ENCODE results near the gene ANTXR2. TPM values are rescaled to one million over a fixed set of nuclear protein-coding genes. Genes with fewer than 3 reads are reported as not detected.

ANTXR2 gene
- total and polyA plus RNA-seq, 11 donors, result 7.0 to 76.7 (median 46.6) TPM

DNA sequence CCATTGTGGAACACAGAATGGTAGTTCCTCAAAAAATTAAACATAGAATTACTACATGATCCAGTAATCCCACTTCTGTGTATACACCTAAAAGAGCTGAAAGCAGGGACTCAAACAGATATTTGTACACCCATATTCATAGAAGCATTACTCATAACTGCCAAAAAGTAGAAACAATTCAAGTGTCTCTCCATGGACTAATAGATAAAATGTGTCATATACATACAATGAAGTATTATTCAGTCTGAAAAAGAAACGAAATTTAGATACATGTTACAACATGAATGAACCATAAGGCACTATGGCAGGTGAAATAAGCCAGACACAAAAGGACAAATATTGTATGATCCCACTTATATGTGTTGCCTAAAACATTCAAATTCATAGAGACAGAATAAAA, 145.1 kb downstream of the ANTXR2 start:
- Histone ChIP-seq H3K9me3 (no peaks in the 10 kb centered on the region), H3K27me3 (no peaks in the 10 kb centered on the region), H3K36me3 (no peaks in the 10 kb centered on the region), H3K4me3 (no peak overlapping the region), H3K4me1 (peaks cover 0 to 14% (median 3%) of the 10 kb centered on the region in 12 donors), H3K27ac (no peak overlapping the region)
- WGBS, 4 donors, result 51 to 73% (median 65%) methylated on average over 1 of the region's 1 CpG
- ATAC-seq, result no peak
- no peak for DNase-seq
- TF ChIP-seq CTCF (IDR thresholded peaks at IDR 0.05) (no peak), POLR2A (IDR thresholded peaks at IDR 0.05) (no peak)
- intact Hi-C loops (cut with DNase I), result loop anchor here in 2 of 10 donors (10.0 kb wide), 2 partner anchors 147 to 257 kb away; partner anchors contain the start of gene ANTXR2 (in 1 of the 2)

DNA sequence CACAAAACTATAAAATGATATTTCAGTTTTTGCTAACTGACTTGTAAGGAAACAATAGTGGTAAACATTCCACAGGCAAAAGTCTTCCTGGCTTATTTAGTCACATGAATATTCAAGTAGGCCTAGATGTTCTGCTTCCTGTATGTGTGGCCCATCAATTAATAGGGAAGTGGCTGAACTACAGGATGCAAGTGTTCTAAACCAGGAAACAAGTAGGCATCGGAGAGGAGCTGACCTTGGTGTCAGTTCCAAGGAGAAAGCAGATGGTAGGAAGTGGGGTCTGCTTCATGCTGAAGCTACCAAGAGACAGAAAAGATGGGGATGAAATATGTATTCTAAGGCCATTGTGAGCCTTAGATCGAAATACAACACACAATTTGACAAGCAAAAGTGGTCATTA, 149.7 kb downstream of the ANTXR2 start:
- Histone ChIP-seq H3K27me3 (no peaks in the 10 kb centered on the region), H3K9me3 (no peaks in the 10 kb centered on the region), H3K27ac (no peak overlapping the region), H3K4me1 (no peaks in the 10 kb centered on the region), H3K4me3 (no peak overlapping the region), H3K36me3 (no peaks in the 10 kb centered on the region)
- ATAC-seq (no peak), DNase-seq (no peak)
- intact Hi-C loops (cut with DNase I), result loop anchor here in 2 of 10 donors (2.0 to 10.0 kb wide), 3 partner anchors 30 to 262 kb away; partner anchors contain the start of gene ANTXR2 (in 1 of the 2)
- WGBS, 4 donors, result 57 to 63% (median 60%) methylated on average over 2 of the region's 2 CpGs
- TF ChIP-seq CTCF (IDR thresholded peaks at IDR 0.05) (no peak), POLR2A (IDR thresholded peaks at IDR 0.05) (no peak)

DNA sequence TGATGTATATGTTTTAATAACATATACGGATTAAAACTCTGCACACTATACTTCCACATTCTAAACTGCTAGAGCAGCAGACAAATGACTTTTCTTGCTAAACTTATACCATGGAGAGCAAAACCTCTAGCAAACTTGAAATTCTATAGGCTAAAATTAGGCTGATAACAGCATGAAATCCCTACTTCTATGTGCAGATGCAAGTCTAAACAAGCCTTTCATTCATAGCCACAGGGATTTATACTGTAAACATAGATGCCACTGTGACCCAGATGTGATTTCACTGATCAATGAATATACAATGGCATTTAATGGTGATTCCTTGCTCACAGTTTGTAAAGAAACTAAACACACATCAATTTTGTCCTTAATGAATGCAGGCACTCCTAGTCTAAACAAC, 151.0 kb downstream of the ANTXR2 start:
- DNase-seq, result no peak
- whole genome bisulfite sequencing, 4 donors, result 95 to 100% (median 97%) methylated on average over 1 of the region's 1 CpG
- intact Hi-C loops (cut with DNase I), result loop anchor here in 2 of 10 donors (2.0 to 10.0 kb wide), 3 partner anchors 31 to 263 kb away; partner anchors contain the start of gene ANTXR2 (in 1 of the 2)
- H3K36me3 ChIP-seq, result no peaks in the 10 kb centered on the region
- H3K27ac ChIP-seq, result no peak overlapping the region
- ATAC-seq, result no peak
- no peaks in the 10 kb centered on the region for H3K9me3 ChIP-seq
- TF ChIP-seq CTCF (IDR thresholded peaks at IDR 0.05) (no peak), POLR2A (IDR thresholded peaks at IDR 0.05) (no peak)
- H3K4me3 ChIP-seq, result no peak overlapping the region
- no peaks in the 10 kb centered on the region for H3K4me1 ChIP-seq
- no peaks in the 10 kb centered on the region for H3K27me3 ChIP-seq

DNA sequence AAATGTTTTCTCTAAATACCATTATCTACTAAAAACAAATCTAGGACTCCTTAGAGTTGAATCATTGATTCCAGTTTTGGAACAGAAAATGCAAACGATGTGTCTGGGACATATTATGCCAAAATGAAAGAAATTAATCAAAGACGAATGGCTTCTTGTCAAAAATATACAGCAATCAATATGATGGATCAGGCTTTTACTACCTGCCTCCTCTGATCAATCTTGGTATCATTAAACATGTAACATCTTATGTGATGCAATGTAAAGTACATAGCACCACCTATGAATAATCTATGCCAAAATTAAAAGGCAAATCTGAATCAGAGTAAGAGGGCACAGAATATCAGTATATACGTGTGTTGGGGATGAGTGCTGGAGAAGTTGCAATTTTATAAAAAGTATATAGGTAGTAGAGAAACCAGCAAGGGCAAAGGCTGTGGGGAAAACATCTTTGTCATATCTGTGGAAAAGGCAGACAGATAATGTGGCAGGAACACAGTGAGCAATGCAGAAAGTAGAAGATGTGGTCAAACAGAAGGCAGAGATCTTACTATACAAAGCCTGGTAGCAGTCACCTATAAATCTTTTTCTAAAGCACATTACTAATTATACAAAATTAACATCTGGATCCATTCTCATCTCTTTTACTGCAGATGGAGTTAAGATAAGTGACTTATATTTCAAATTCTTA, 152.7 kb downstream of the ANTXR2 start:
- 57 to 94% (median 63%) methylated on average over 3 of the region's 3 CpGs for WGBS, 4 donors
- no peak for DNase-seq
- Histone ChIP-seq H3K27me3 (no peaks in the 10 kb centered on the region), H3K9me3 (no peaks in the 10 kb centered on the region), H3K27ac (no peak overlapping the region), H3K4me3 (no peak overlapping the region), H3K4me1 (no peaks in the 10 kb centered on the region), H3K36me3 (no peaks in the 10 kb centered on the region)
- intact Hi-C loops (cut with DNase I), result loop anchor here in 2 of 10 donors (10.0 kb wide), 2 partner anchors 154 to 264 kb away; partner anchors contain the start of gene ANTXR2 (in 1 of the 2)
- ATAC-seq, result no peak
- no peak for TF ChIP-seq CTCF (IDR thresholded peaks at IDR 0.05)
- TF ChIP-seq POLR2A (IDR thresholded peaks at IDR 0.05), result no peak

All from heart left ventricle (tissue), 16 donors.